ENCODE data around the gene GRPEL1.

GRCh38 chr4:7055990-7056325 lies 11.9 kb downstream of the GRPEL1 start:
- TF ChIP-seq EZH2 (IDR thresholded peaks at IDR 0.05; ENCODE audit: low read length, unreplicated experiment) (no peak), EZH2phosphoT487 (IDR thresholded peaks at IDR 0.05; ENCODE audit: borderline replicate concordance, low read length) (no peak)
- TF ChIP-seq, protein P1, sequence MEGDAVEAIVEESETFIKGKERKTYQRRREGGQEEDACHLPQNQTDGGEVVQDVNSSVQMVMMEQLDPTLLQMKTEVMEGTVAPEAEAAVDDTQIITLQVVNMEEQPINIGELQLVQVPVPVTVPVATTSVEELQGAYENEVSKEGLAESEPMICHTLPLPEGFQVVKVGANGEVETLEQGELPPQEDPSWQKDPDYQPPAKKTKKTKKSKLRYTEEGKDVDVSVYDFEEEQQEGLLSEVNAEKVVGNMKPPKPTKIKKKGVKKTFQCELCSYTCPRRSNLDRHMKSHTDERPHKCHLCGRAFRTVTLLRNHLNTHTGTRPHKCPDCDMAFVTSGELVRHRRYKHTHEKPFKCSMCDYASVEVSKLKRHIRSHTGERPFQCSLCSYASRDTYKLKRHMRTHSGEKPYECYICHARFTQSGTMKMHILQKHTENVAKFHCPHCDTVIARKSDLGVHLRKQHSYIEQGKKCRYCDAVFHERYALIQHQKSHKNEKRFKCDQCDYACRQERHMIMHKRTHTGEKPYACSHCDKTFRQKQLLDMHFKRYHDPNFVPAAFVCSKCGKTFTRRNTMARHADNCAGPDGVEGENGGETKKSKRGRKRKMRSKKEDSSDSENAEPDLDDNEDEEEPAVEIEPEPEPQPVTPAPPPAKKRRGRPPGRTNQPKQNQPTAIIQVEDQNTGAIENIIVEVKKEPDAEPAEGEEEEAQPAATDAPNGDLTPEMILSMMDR (conservative IDR thresholded peaks at IDR 0.05; ENCODE audit: low read depth, low read length), result no peak
